ENCODE measurements around the gene BEND3. TPM values are rescaled to one million over a fixed set of nuclear protein-coding genes. Genes with fewer than 3 reads are reported as not detected.
"Not testable (repeated sequence)": the region's sequence is repeated elsewhere in the genome, so short reads cannot be mapped to it uniquely, and the experiment has no call there.

BEND3 gene
- total and polyA plus RNA-seq, 2 of the 8 experiments (the other 6 are each of a cell fraction or from before 2014, with no cell fraction given) = 25.2 to 38.8 TPM

DNA sequence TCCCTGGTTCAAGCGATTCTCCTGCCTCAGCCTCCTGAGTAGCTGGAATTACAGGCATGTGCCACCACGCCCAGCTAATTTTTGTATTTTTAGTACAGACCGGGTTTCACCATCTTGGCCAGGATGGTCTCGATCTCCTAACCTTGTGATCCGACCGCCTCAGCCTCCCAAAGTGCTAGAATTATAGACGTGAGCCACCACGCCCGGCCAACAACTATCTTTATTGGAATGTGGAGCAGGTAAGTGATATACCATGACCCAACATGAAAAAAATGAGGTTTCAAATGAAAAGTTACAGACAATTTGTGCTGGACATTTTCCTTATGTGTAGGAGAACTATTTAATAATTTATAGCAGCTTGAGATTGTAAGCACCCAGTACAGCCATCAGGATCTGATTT, 3.2 kb upstream of the BEND3 start:
- CTCF ChIA-PET (ENCODE audit: partially characterized antibody) = interaction anchor here (1.0 to 1.3 kb wide), 2 partner anchors 14 to 35 kb away, joined by 3 to 7 read pairs; no protein-coding TSS in a partner anchor
- H2AFZ ChIP-seq (ENCODE audit: low read length); H3K27ac ChIP-seq (ENCODE audit: low read depth, low read length): not testable (repeated sequence)

More for the DNA sequence above, 3.2 kb upstream of the BEND3 start:
- H3K79me2 ChIP-seq (ENCODE audit: control insufficient read depth in 1 of 2, insufficient read depth in 2 of 2, low read length in 2 of 2); H4K91ac ChIP-seq (replicated peaks; ENCODE audit: insufficient read length, low read length); H3K27me3 ChIP-seq (replicated peaks in 1 of 4; ENCODE audit: control insufficient read depth in 3 of 4, extremely low read depth in 1 of 4, insufficient read depth in 3 of 4, low read length in 3 of 4); H4K20me1 ChIP-seq (replicated peaks in 1 of 2; ENCODE audit: control insufficient read depth in 1 of 2, insufficient read depth in 2 of 2, low read length in 2 of 2); H3K4me3 ChIP-seq (ENCODE audit: extremely low read depth in 1 of 4, insufficient read depth in 2 of 4, low read depth in 3 of 4, low read length in 4 of 4); H3K23me2 ChIP-seq (ENCODE audit: low read depth, low read length); FAIRE-seq; H3K79me1 ChIP-seq (ENCODE audit: low read depth, low read length); H2BK12ac ChIP-seq (ENCODE audit: low read depth, low read length); H2BK15ac ChIP-seq (ENCODE audit: low read length); H3K9me3 ChIP-seq (ENCODE audit: insufficient read depth in 2 of 2, low read depth in 1 of 2, low read length in 1 of 2); H4K8ac ChIP-seq (ENCODE audit: extremely low read depth, insufficient read depth, low read length); H3K14ac ChIP-seq (ENCODE audit: insufficient read length); H3K23ac ChIP-seq (ENCODE audit: insufficient read length); H3K56ac ChIP-seq (replicated peaks; ENCODE audit: insufficient read length, low read depth, low read length); H3K9ac ChIP-seq (replicated peaks in 1 of 4; ENCODE audit: extremely low read depth in 1 of 4, low read depth in 3 of 4, low read length in 3 of 4); H3K4me2 ChIP-seq (ENCODE audit: insufficient read depth in 1 of 2, low read depth in 2 of 2, low read length in 2 of 2); H3K36me3 ChIP-seq (ENCODE audit: control insufficient read depth in 2 of 4, insufficient read depth in 4 of 4, low read length in 3 of 4); H3K4ac ChIP-seq (replicated peaks; ENCODE audit: insufficient read length, low read depth, low read length); DNase-seq (ENCODE audit: low read depth in 1 of 2, low spot score in 2 of 2): not testable (repeated sequence)
- peak overlapping the region; percentile 80 for H3K18ac ChIP-seq (ENCODE audit: extremely low read depth, low read length)
- H2BK20ac ChIP-seq (ENCODE audit: low read length) = peak overlapping the region; percentile 94
- H2BK5ac ChIP-seq (ENCODE audit: low read depth, low read length) = peak overlapping the region; percentile 88; the same call in 1 of the 2 replicates
- 89% methylated on average over 9 of the region's 9 CpGs; no CpG with 5 or more reads in 1 of the 2 experiments for WGBS, 2 experiments (ENCODE audit: extremely low coverage in 1 of 2, insufficient coverage in 1 of 2, insufficient read length in 1 of 2, insufficient replicate concordance in 2 of 2, low coverage in 1 of 2, low lambda C conversion rate in 2 of 2, missing lambda C conversion rate in 1 of 2)
- H4K5ac ChIP-seq (ENCODE audit: insufficient read length, low read depth, low read length) = peak overlapping the region; percentile 95
- POLR2A ChIA-PET (ENCODE audit: partially characterized antibody) = interaction anchor here (0.9 to 5.2 kb wide), 2 partner anchors 12 to 28 kb away, joined by 3 to 53 read pairs; no protein-coding TSS in a partner anchor
- H2AK5ac ChIP-seq (ENCODE audit: low read depth, low read length) = 0 out of 2 replicates have a peak overlapping the region, but pooled peaks have one; percentile 7
- H3K4me1 ChIP-seq (replicated peaks in 1 of 4; ENCODE audit: control insufficient read depth in 3 of 4, insufficient read depth in 4 of 4, low read length in 3 of 4) = peaks cover 11 to 15% (median 13%) of the 10 kb centered on the region in 4 experiments
- peak overlapping the region; percentile 25 for H2BK120ac ChIP-seq (replicated peaks; ENCODE audit: low read depth, low read length)
